H9 (cell line): Measurements from ENCODE around the gene AKAIN1. TPM values are rescaled to one million over a fixed set of nuclear protein-coding genes. Genes with fewer than 3 reads are reported as not detected.

Experiments used
- DNase-seq: peaks from one replicate; pipeline ENCODE4 v3.0.0-alpha.2; 2017
- H2AFZ ChIP-seq: one replicate; pipeline ENCODE4 v1.6.1; 2013; ENCODE audit warnings: mild to moderate bottlenecking, low read length, control low read depth, moderate library complexity
- H2AK5ac ChIP-seq: 2 replicates; pipeline ENCODE4 v1.6.1; 2013; ENCODE audit warnings: low read length, control low read depth, mixed read lengths; ENCODE audit not compliant: insufficient read length
- H2BK120ac ChIP-seq: one replicate; pipeline ENCODE4 v1.6.1; 2013; ENCODE audit warnings: low read depth, mild to moderate bottlenecking, low read length, control low read depth, inconsistent platforms; ENCODE audit not compliant: poor library complexity, severe bottlenecking
- H2BK12ac ChIP-seq: 2 replicates; pipeline ENCODE4 v1.6.1; 2013; ENCODE audit warnings: low read length, control low read depth, mixed read lengths, low read depth; ENCODE audit not compliant: insufficient read length
- H2BK15ac ChIP-seq: 2 replicates; pipeline ENCODE4 v1.6.1; 2013; ENCODE audit warnings: low read depth, low read length, control low read depth
- H2BK20ac ChIP-seq: one replicate; pipeline ENCODE4 v1.6.1; 2013; ENCODE audit warnings: low read depth, mild to moderate bottlenecking, low read length, control low read depth, inconsistent platforms; ENCODE audit not compliant: poor library complexity, severe bottlenecking
- H2BK5ac ChIP-seq: 2 replicates; pipeline ENCODE4 v1.6.1; 2013; ENCODE audit warnings: low read length, control low read depth, mixed read lengths; ENCODE audit not compliant: insufficient read length
- H3K14ac ChIP-seq: 2 replicates; pipeline ENCODE4 v1.6.1; 2013; ENCODE audit warnings: low read length, control low read depth; ENCODE audit not compliant: insufficient read depth
- H3K18ac ChIP-seq: 2 replicates; pipeline ENCODE4 v1.6.1; 2013; ENCODE audit warnings: low read depth, mild to moderate bottlenecking, mixed read lengths, low read length, control low read depth; ENCODE audit not compliant: insufficient read length
- H3K23ac ChIP-seq: 2 replicates; pipeline ENCODE4 v1.6.1; 2013; ENCODE audit warnings: low read length, control low read depth, mixed read lengths, low read depth; ENCODE audit not compliant: insufficient read length
- H3K23me2 ChIP-seq: 2 replicates; pipeline ENCODE4 v1.6.1; 2013; ENCODE audit warnings: low read depth, mild to moderate bottlenecking, mixed read lengths, low read length, control low read depth; ENCODE audit not compliant: insufficient read length, poor library complexity, severe bottlenecking
- H3K27ac ChIP-seq: 2 replicates; pipeline ENCODE4 v1.5.1; 2013; ENCODE audit warnings: low read length, control low read depth, mixed read lengths, low read depth; ENCODE audit not compliant: insufficient read length
- H3K27me3 ChIP-seq: 2 replicates; pipeline ENCODE4 v1.6.1; 2013; ENCODE audit warnings: low read length, control low read depth, inconsistent platforms; ENCODE audit not compliant: insufficient read depth
- H3K4ac ChIP-seq: 2 replicates; pipeline ENCODE4 v1.6.1; 2013; ENCODE audit warnings: low read depth, mild to moderate bottlenecking, control low read depth, inconsistent platforms, low read length, moderate library complexity
- H3K4me1 ChIP-seq: 2 replicates; pipeline ENCODE4 v1.6.1; 2013; ENCODE audit warnings: low read length, control low read depth, inconsistent platforms; ENCODE audit not compliant: insufficient read depth
- H3K4me2 ChIP-seq: 2 replicates; pipeline ENCODE4 v1.6.1; 2013; ENCODE audit warnings: low read length, control low read depth, mixed read lengths; ENCODE audit not compliant: insufficient read length, insufficient read depth
- H3K56ac ChIP-seq: 2 replicates; pipeline ENCODE4 v1.6.1; 2013; ENCODE audit warnings: low read depth, mild to moderate bottlenecking, mixed read lengths, low read length, control low read depth; ENCODE audit not compliant: insufficient read length
- H3K79me1 ChIP-seq: 2 replicates; pipeline ENCODE4 v1.6.1; 2013; ENCODE audit warnings: low read depth, mild to moderate bottlenecking, moderate library complexity, low read length, control low read depth, inconsistent platforms; ENCODE audit not compliant: insufficient read depth, poor library complexity, severe bottlenecking
- H3K79me2 ChIP-seq: 2 replicates; pipeline ENCODE4 v1.6.1; 2013; ENCODE audit warnings: low read length, control low read depth, inconsistent platforms; ENCODE audit not compliant: insufficient read depth
- H3K9ac ChIP-seq: 2 replicates; pipeline ENCODE4 v1.6.1; 2013; ENCODE audit warnings: low read length, control low read depth, mixed read lengths; ENCODE audit not compliant: insufficient read length; ENCODE audit errors: extremely low read depth
- H3K9me3 ChIP-seq: one replicate; pipeline ENCODE4 v1.6.1; 2013; ENCODE audit warnings: low read depth, low read length, inconsistent platforms; ENCODE audit not compliant: control insufficient read depth
- H3T11ph ChIP-seq: one replicate; pipeline ENCODE4 v1.6.1; 2013; ENCODE audit warnings: mild to moderate bottlenecking, low read length, control low read depth, inconsistent platforms
- H4K20me1 ChIP-seq: one replicate; pipeline ENCODE4 v1.6.1; 2013; ENCODE audit not compliant: control insufficient read depth, insufficient read length, insufficient read depth
- H4K5ac ChIP-seq: 2 replicates; pipeline ENCODE4 v1.6.1; 2013; ENCODE audit warnings: low read depth, mild to moderate bottlenecking, mixed read lengths, low read length, control low read depth; ENCODE audit not compliant: insufficient read length
- H4K8ac ChIP-seq: replicated peaks from 2 replicates; pipeline ENCODE4 v1.6.1; 2013; ENCODE audit warnings: low read length, control low read depth, mixed read lengths, low read depth; ENCODE audit not compliant: insufficient read length
- H4K91ac ChIP-seq: 2 replicates; pipeline ENCODE4 v1.6.1; 2013; ENCODE audit warnings: low read depth, mild to moderate bottlenecking, moderate library complexity, mixed read lengths, low read length, control low read depth; ENCODE audit not compliant: insufficient read length
- H3K27ac Mint-ChIP-seq, 3 experiments: 2 replicates in 2 of 3; 3 replicates in 1 of 3; pipeline ENCODE4 v1.8.0; 2020 to 2021; ENCODE audit warnings: mixed read lengths in 3 of 3, mild to moderate bottlenecking in 1 of 3, moderate library complexity in 1 of 3
- H3K27me3 Mint-ChIP-seq: 2 replicates; pipeline ENCODE4 v1.8.0; 2021; ENCODE audit warnings: low read depth, mild to moderate bottlenecking, moderate library complexity, mixed read lengths
- H3K36me3 Mint-ChIP-seq, 3 experiments: 2 replicates in 2 of 3; 3 replicates in 1 of 3; pipeline ENCODE4 v1.8.0; 2020 to 2021; ENCODE audit warnings: low read depth in 3 of 3, mixed read lengths in 3 of 3; ENCODE audit not compliant: insufficient read depth in 1 of 3
- H3K4me1 Mint-ChIP-seq, 2 experiments: 2 replicates each; pipeline ENCODE4 v1.8.0; 2020; ENCODE audit warnings: mixed read lengths in 2 of 2
- H3K4me3 Mint-ChIP-seq, 2 experiments: 2 replicates in 1 of 2; 3 replicates in 1 of 2; pipeline ENCODE4 v1.8.0; 2020 to 2021; ENCODE audit warnings: mild to moderate bottlenecking in 2 of 2, mixed read lengths in 2 of 2, moderate library complexity in 1 of 2
- H3K9me3 Mint-ChIP-seq, 2 experiments: 2 replicates in 1 of 2; 3 replicates in 1 of 2; pipeline ENCODE4 v1.8.0; 2020; ENCODE audit warnings: mild to moderate bottlenecking in 2 of 2, mixed read lengths in 2 of 2, moderate library complexity in 1 of 2
- WGBS: extraction: QIAGEN DNeasy Blood & Tissue Kit; methylation state at CpG from one replicate; pipeline ENCODE4 v1.1.7; 2013; ENCODE audit warnings: missing lambda C conversion rate, low lambda C conversion rate, mixed read lengths; ENCODE audit not compliant: insufficient read length; ENCODE audit errors: extremely low coverage; 5-methylcytosine and 5-hydroxymethylcytosine counted together
- total RNA-seq: library from RNA; stranded (reverse); gene quantifications from 2 replicates; pipeline ENCODE4 v1.2.1, GENCODE V29; 2021
- TF ChIP-seq, protein P1 (sequence below): fragments of 200-600 bp; sonication (generic); conservative IDR thresholded peaks from 3 replicates; pipeline ENCODE4 v1.8.0; 2021; ENCODE audit warnings: antibody characterized with exemption, mild to moderate bottlenecking

AKAIN1 gene
- total RNA-seq, 1 experiment from 2014 or later = not detected

DNA sequence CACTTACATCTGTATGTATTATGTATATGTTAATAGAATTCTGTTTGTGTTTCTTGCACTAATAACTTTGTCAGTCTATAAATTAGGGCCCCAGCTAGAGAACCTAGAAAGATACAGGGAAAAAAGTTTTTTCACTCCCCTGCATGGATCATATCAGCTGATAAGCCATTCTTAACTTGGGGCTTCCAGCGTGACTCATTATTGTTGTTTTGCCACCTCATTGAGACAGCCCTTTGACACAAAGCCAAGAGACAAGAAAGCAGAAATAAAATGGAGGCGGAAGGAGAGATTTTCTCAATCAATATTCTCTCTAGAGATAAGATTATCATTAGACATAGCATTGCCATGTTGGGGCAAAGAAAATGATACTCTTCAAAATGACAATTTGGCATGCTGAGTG lies 93.4 kb downstream of the AKAIN1 start:
- no peak for DNase-seq
- Histone ChIP-seq H3K4ac (no peak overlapping the region), H3K18ac (no peak overlapping the region), H2AK5ac (no peak overlapping the region), H4K8ac (no peak overlapping the region), H3K9ac (no peak overlapping the region), H3K9me3 (no peaks in the 10 kb centered on the region), H2BK20ac (no peak overlapping the region), H3K27me3 (no peaks in the 10 kb centered on the region), H3K79me1 (no peaks in the 10 kb centered on the region), H3K79me2 (no peaks in the 10 kb centered on the region), H2AFZ (no peak overlapping the region), H3T11ph (no peak overlapping the region), H3K27ac (no peak overlapping the region), H4K5ac (no peak overlapping the region), H2BK15ac (no peak overlapping the region), H4K91ac (no peak overlapping the region), H3K23me2 (no peaks in the 10 kb centered on the region), H4K20me1 (no peaks in the 10 kb centered on the region), H3K56ac (no peak overlapping the region), H3K4me1 (0 out of 2 replicates have a peak, but pooled peaks cover 2% of the 10 kb centered on the region), H2BK120ac (no peak overlapping the region), H3K23ac (no peak overlapping the region), H3K14ac (no peak overlapping the region), H2BK12ac (no peak overlapping the region), H3K4me2 (no peak overlapping the region), H2BK5ac (no peak overlapping the region)
- H3K27me3 Mint-ChIP-seq = no peaks in the 10 kb centered on the region; the same call in 1 of the 2 replicates
- H3K27ac Mint-ChIP-seq = peak overlapping the region in 1 of 3 experiments; percentile 98; a peak in 3 of 7 replicates
- WGBS = no CpG with 5 or more reads among the region's 2 CpGs
- peak overlapping the region in 1 of 2 experiments; percentile 29; a peak in 1 of 5 replicates for H3K4me3 Mint-ChIP-seq
- peaks cover 22 to 25% of the 10 kb centered on the region in 2 experiments for H3K4me1 Mint-ChIP-seq
- TF ChIP-seq, protein P1, sequence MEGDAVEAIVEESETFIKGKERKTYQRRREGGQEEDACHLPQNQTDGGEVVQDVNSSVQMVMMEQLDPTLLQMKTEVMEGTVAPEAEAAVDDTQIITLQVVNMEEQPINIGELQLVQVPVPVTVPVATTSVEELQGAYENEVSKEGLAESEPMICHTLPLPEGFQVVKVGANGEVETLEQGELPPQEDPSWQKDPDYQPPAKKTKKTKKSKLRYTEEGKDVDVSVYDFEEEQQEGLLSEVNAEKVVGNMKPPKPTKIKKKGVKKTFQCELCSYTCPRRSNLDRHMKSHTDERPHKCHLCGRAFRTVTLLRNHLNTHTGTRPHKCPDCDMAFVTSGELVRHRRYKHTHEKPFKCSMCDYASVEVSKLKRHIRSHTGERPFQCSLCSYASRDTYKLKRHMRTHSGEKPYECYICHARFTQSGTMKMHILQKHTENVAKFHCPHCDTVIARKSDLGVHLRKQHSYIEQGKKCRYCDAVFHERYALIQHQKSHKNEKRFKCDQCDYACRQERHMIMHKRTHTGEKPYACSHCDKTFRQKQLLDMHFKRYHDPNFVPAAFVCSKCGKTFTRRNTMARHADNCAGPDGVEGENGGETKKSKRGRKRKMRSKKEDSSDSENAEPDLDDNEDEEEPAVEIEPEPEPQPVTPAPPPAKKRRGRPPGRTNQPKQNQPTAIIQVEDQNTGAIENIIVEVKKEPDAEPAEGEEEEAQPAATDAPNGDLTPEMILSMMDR = no peak
- peaks cover 0 to 2% (median 0%) of the 10 kb centered on the region in 3 experiments; a peak in 3 of 7 replicates for H3K36me3 Mint-ChIP-seq
- H3K9me3 Mint-ChIP-seq = peaks cover 0 to 4% of the 10 kb centered on the region in 2 experiments; a peak in 1 of 5 replicates
